Keratinocyte (primary cell): ENCODE results near the gene CCL27.

Experiments
- EZH2 ChIP-seq: IDR thresholded peaks from one replicate; pipeline ENCODE4 v1.6.1; 2012; ENCODE audit warnings: inconsistent platforms, mild to moderate bottlenecking, low read length, moderate library complexity
- TF ChIP-seq, protein P1 (sequence below), 3 experiments: IDR thresholded peaks in 1 of 3; conservative IDR thresholded peaks in 1 of 3; optimal IDR thresholded peaks in 1 of 3; 2 replicates in 2 of 3; 3 replicates in 1 of 3; pipeline versions ENCODE3 to v1.5.1; 2011; ENCODE audit warnings: low read length in 3 of 3, mild to moderate bottlenecking in 3 of 3, moderate library complexity in 2 of 3, control low read depth in 1 of 3, inconsistent platforms in 1 of 3; ENCODE audit not compliant: insufficient read depth in 2 of 3; ENCODE audit errors: extremely low read depth in 1 of 3

GRCh38 chr9:34688329-34689115, 26.1 kb upstream of the CCL27 start:
- TF ChIP-seq, protein P1, sequence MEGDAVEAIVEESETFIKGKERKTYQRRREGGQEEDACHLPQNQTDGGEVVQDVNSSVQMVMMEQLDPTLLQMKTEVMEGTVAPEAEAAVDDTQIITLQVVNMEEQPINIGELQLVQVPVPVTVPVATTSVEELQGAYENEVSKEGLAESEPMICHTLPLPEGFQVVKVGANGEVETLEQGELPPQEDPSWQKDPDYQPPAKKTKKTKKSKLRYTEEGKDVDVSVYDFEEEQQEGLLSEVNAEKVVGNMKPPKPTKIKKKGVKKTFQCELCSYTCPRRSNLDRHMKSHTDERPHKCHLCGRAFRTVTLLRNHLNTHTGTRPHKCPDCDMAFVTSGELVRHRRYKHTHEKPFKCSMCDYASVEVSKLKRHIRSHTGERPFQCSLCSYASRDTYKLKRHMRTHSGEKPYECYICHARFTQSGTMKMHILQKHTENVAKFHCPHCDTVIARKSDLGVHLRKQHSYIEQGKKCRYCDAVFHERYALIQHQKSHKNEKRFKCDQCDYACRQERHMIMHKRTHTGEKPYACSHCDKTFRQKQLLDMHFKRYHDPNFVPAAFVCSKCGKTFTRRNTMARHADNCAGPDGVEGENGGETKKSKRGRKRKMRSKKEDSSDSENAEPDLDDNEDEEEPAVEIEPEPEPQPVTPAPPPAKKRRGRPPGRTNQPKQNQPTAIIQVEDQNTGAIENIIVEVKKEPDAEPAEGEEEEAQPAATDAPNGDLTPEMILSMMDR (optimal IDR thresholded peaks at IDR 0.05 in 1 of 3, IDR thresholded peaks at IDR 0.05 in 1 of 3, conservative IDR thresholded peaks at IDR 0.05 in 1 of 3; ENCODE audit: extremely low read depth in 1 of 3, insufficient read depth in 2 of 3, low read length in 3 of 3), result no peak
- TF ChIP-seq EZH2, result no peak
